Measurements from ENCODE around the gene TSPAN5.

The TSPAN5 gene

GRCh38 chr4:98624642-98625041, 33.8 kb downstream of the TSPAN5 start:
- TF ChIP-seq ARNTL (CRISPR knock-in tag; IDR thresholded peaks at IDR 0.05; ENCODE audit: borderline replicate concordance, low read depth) (no peak), POU6F1 (CRISPR knock-in tag; IDR thresholded peaks at IDR 0.05; ENCODE audit: borderline replicate concordance, low read depth) (no peak), PATZ1 (CRISPR knock-in tag; IDR thresholded peaks at IDR 0.05; ENCODE audit: borderline replicate concordance) (no peak), ZNF565 (CRISPR knock-in tag; conservative IDR thresholded peaks at IDR 0.05; ENCODE audit: low read depth) (no peak), OSR1 (CRISPR knock-in tag; IDR thresholded peaks at IDR 0.05) (no peak), ISL1 (CRISPR knock-in tag; IDR thresholded peaks at IDR 0.05) (no peak), PPARA (CRISPR knock-in tag; IDR thresholded peaks at IDR 0.05; ENCODE audit: borderline replicate concordance) (no peak), ZNF70 (CRISPR knock-in tag; IDR thresholded peaks at IDR 0.05) (no peak), ZFP30 (CRISPR knock-in tag; IDR thresholded peaks at IDR 0.05) (no peak), RARB (CRISPR knock-in tag; IDR thresholded peaks at IDR 0.05) (no peak)
- ATAC-seq, result no peak

- TF ChIP-seq ISL1 (CRISPR knock-in tag; IDR thresholded peaks at IDR 0.05), result peak; percentile 90
- TF ChIP-seq TSHZ2 (CRISPR knock-in tag; IDR thresholded peaks at IDR 0.05), result no peak
- TF ChIP-seq ZNF565 (CRISPR knock-in tag; conservative IDR thresholded peaks at IDR 0.05; ENCODE audit: low read depth), result no peak
- ATAC-seq, result 0 out of 3 replicates have a peak, but pooled peaks have one; percentile 15
Measured at GRCh38 chr4:98624144-98624543, 34.3 kb downstream of the TSPAN5 start.

GRCh38 chr4:98623126-98623802, 35.1 kb downstream of the TSPAN5 start:
- ATAC-seq, result no peak
- TF ChIP-seq GLIS3 (CRISPR knock-in tag; IDR thresholded peaks at IDR 0.05), result no peak
- TF ChIP-seq TOX (CRISPR knock-in tag; IDR thresholded peaks at IDR 0.05; ENCODE audit: borderline replicate concordance), result no peak
- no peak for TF ChIP-seq ESRRG (CRISPR knock-in tag; IDR thresholded peaks at IDR 0.05)
- no peak for TF ChIP-seq ZNF70 (CRISPR knock-in tag; IDR thresholded peaks at IDR 0.05)
- no peak for TF ChIP-seq CSRNP3 (CRISPR knock-in tag; IDR thresholded peaks at IDR 0.05)
- TF ChIP-seq ZC3H10 (CRISPR knock-in tag; IDR thresholded peaks at IDR 0.05), result no peak
- no peak for TF ChIP-seq ZFP3 (CRISPR knock-in tag; IDR thresholded peaks at IDR 0.05)
- TF ChIP-seq ZFP30 (CRISPR knock-in tag; IDR thresholded peaks at IDR 0.05), result no peak
- no peak for TF ChIP-seq OSR1 (CRISPR knock-in tag; IDR thresholded peaks at IDR 0.05)
- no peak for TF ChIP-seq PPARA (CRISPR knock-in tag; IDR thresholded peaks at IDR 0.05; ENCODE audit: borderline replicate concordance)
- TF ChIP-seq RARB (CRISPR knock-in tag; IDR thresholded peaks at IDR 0.05), result no peak
- TF ChIP-seq TSHZ2 (CRISPR knock-in tag; IDR thresholded peaks at IDR 0.05), result no peak
- TF ChIP-seq CREB5 (CRISPR knock-in tag; IDR thresholded peaks at IDR 0.05; ENCODE audit: low read depth), result no peak
- TF ChIP-seq POU6F1 (CRISPR knock-in tag; IDR thresholded peaks at IDR 0.05; ENCODE audit: borderline replicate concordance, low read depth), result no peak
- no peak for TF ChIP-seq TCF4 (CRISPR knock-in tag; IDR thresholded peaks at IDR 0.05; ENCODE audit: borderline replicate concordance)
- TF ChIP-seq ZNF565 (CRISPR knock-in tag; conservative IDR thresholded peaks at IDR 0.05; ENCODE audit: low read depth), result no peak
- TF ChIP-seq BACH2 (CRISPR knock-in tag; IDR thresholded peaks at IDR 0.05; ENCODE audit: borderline replicate concordance), result no peak
- TF ChIP-seq ZNF8 (CRISPR knock-in tag; IDR thresholded peaks at IDR 0.05), result no peak
- no peak for TF ChIP-seq CSDC2 (CRISPR knock-in tag; IDR thresholded peaks at IDR 0.05)
- no peak for TF ChIP-seq ARNTL (CRISPR knock-in tag; IDR thresholded peaks at IDR 0.05; ENCODE audit: borderline replicate concordance, low read depth)

Measured in SK-N-SH treated with all-trans-retinoic acid at 6 μM for 48 hours (cell line).